GM12878 (cell line): ENCODE measurements around the gene SLC1A2. TPM values are rescaled to one million over a fixed set of nuclear protein-coding genes. Genes with fewer than 3 reads are reported as not detected.
A peak's percentile ranks its signal among the peaks of the same experiment; 100 is the strongest.

Source experiments
- ATF7 ChIP-seq: fragments of 450-650 bp; IDR thresholded peaks from 2 replicates; pipeline ENCODE4 v1.6.1; 2016; ENCODE audit warnings: low read depth, mild to moderate bottlenecking
- BHLHE40 ChIP-seq, 2 experiments: fragments of 450-650 bp in 1 of 2; IDR thresholded peaks; 2 replicates each; pipeline ENCODE4 v1.6.1; 2011 to 2017; ENCODE audit warnings: low read depth in 2 of 2, borderline replicate concordance in 1 of 2, improper control_type of control experiment in 1 of 2, low read length in 1 of 2, mild to moderate bottlenecking in 1 of 2
- CEBPB ChIP-seq, 2 experiments: fragments of 150-350 bp in 1 of 2; IDR thresholded peaks; 2 replicates each; pipeline ENCODE4 v1.6.1; 2012 to 2014; ENCODE audit warnings: low read depth in 2 of 2, low read length in 2 of 2, borderline replicate concordance in 1 of 2, inconsistent platforms in 1 of 2
- CHD2 ChIP-seq: IDR thresholded peaks from 2 replicates; pipeline ENCODE4 v1.6.1; 2011; ENCODE audit warnings: low read depth, low read length, improper control_type of control experiment, borderline replicate concordance
- CREB1 ChIP-seq: IDR thresholded peaks from 2 replicates; pipeline ENCODE4 v1.6.1; 2012; ENCODE audit warnings: low read depth, mild to moderate bottlenecking, inconsistent platforms
- E2F4 ChIP-seq: IDR thresholded peaks from 2 replicates; pipeline ENCODE4 v1.6.1; 2012; ENCODE audit warnings: low read depth, low read length, improper control_type of control experiment
- FOXM1 ChIP-seq: IDR thresholded peaks from 2 replicates; pipeline ENCODE4 v1.6.1; 2012; ENCODE audit warnings: low read depth, mild to moderate bottlenecking, inconsistent platforms, low read length, moderate library complexity
- HCFC1 ChIP-seq: fragments of 150-350 bp; IDR thresholded peaks from 2 replicates; pipeline ENCODE4 v1.6.1; 2014; ENCODE audit warnings: low read length
- HDAC2 ChIP-seq: fragments of 200-600 bp; sonication (generic); IDR thresholded peaks from 2 replicates; pipeline ENCODE4 v1.6.1; 2017
- IKZF2 ChIP-seq, 2 experiments: fragments of 450-650 bp; IDR thresholded peaks; 2 replicates each; pipeline ENCODE4 v1.6.1; 2017; ENCODE audit warnings: mild to moderate bottlenecking in 2 of 2, moderate library complexity in 2 of 2
- KAT2A ChIP-seq: conservative IDR thresholded peaks from 2 replicates; pipeline ENCODE4 v1.6.1; 2011; ENCODE audit warnings: low read depth, low read length; ENCODE audit not compliant: control insufficient read depth
- KLF5 ChIP-seq: fragments of 450-650 bp; IDR thresholded peaks from 2 replicates; pipeline ENCODE4 v1.6.1; 2014; ENCODE audit warnings: mild to moderate bottlenecking; ENCODE audit not compliant: partially characterized antibody
- MEF2A ChIP-seq: IDR thresholded peaks from 2 replicates; pipeline ENCODE4 v1.6.1; 2011; ENCODE audit warnings: low read depth, mild to moderate bottlenecking, low read length, moderate library complexity; ENCODE audit not compliant: insufficient read depth
- MYB ChIP-seq: fragments of 150-350 bp; IDR thresholded peaks from 2 replicates; pipeline ENCODE4 v1.6.1; 2014; ENCODE audit warnings: mild to moderate bottlenecking, low read depth, low read length, borderline replicate concordance
- MYC ChIP-seq: IDR thresholded peaks from 2 replicates; pipeline ENCODE4 v1.6.1; 2011; ENCODE audit warnings: mild to moderate bottlenecking, low read length, moderate library complexity, inconsistent platforms; ENCODE audit not compliant: insufficient read depth, insufficient replicate concordance, insufficient read length, severe bottlenecking
- NFXL1 ChIP-seq: fragments of 450-650 bp; IDR thresholded peaks from 2 replicates; pipeline ENCODE4 v1.6.1; 2017; ENCODE audit warnings: antibody characterized with exemption, mild to moderate bottlenecking, borderline replicate concordance
- PML ChIP-seq: IDR thresholded peaks from 2 replicates; pipeline ENCODE4 v1.6.1; 2012; ENCODE audit warnings: low read length, inconsistent platforms
- RAD21 ChIP-seq: IDR thresholded peaks from 2 replicates; pipeline ENCODE4 v1.6.1; 2011; ENCODE audit warnings: mild to moderate bottlenecking, low read depth, low read length, moderate library complexity; ENCODE audit not compliant: insufficient read depth
- RB1 ChIP-seq: fragments of 450-650 bp; formaldehyde crosslinking; IDR thresholded peaks from 2 replicates; pipeline ENCODE4 v1.6.1; 2017; ENCODE audit warnings: mild to moderate bottlenecking, borderline replicate concordance
- RCOR1 ChIP-seq: conservative IDR thresholded peaks from 2 replicates; pipeline ENCODE4 v1.6.1; 2012; ENCODE audit warnings: low read depth, low read length, improper control_type of control experiment
- RUNX3 ChIP-seq: IDR thresholded peaks from 2 replicates; pipeline ENCODE4 v1.6.1; 2012; ENCODE audit warnings: low read length, inconsistent platforms
- SMAD1 ChIP-seq: fragments of 450-650 bp; IDR thresholded peaks from 2 replicates; pipeline ENCODE4 v1.6.1; 2018; ENCODE audit warnings: mild to moderate bottlenecking, low read depth; ENCODE audit not compliant: partially characterized antibody
- SMARCA5 ChIP-seq: fragments of 450-650 bp; IDR thresholded peaks from 2 replicates; pipeline ENCODE4 v1.6.1; 2017; ENCODE audit warnings: mild to moderate bottlenecking
- SREBF2 ChIP-seq: IDR thresholded peaks from 2 replicates; pipeline ENCODE4 v1.6.1; 2012; ENCODE audit warnings: mild to moderate bottlenecking, low read length
- TCF12 ChIP-seq: IDR thresholded peaks from 2 replicates; pipeline ENCODE4 v1.6.1; 2011; ENCODE audit warnings: low read depth, mild to moderate bottlenecking, low read length
- ZBTB11 ChIP-seq: fragments of 450-650 bp; formaldehyde crosslinking; IDR thresholded peaks from 2 replicates; pipeline ENCODE4 v1.5.0; 2022; ENCODE audit warnings: mild to moderate bottlenecking, missing genetic modification characterization
- polyA plus RNA-seq, 11 experiments: library from polyadenylated mRNA; depleted of rRNA in 4 of 11; unstranded in 6 of 11; stranded (reverse) in 5 of 11; fragments of >200 nt; fragmentation: Nextera tagmentation in 4 of 11; fragmentation: Illumina TruSeq in 1 of 11; extraction: Ambion mirVana in 4 of 11; extraction: Trizol in 1 of 11; gene quantifications; 1 replicate in 1 of 11; 2 replicates in 10 of 11; pipeline versions ENCODE4 v1.2.1 to v1.2.3, GENCODE V29; 2011 to 2016; ENCODE audit warnings: inconsistent platforms in 2 of 11, missing spikeins in 2 of 11, low read depth in 1 of 11
- total RNA-seq, 4 experiments: library from RNA; depleted of rRNA in 3 of 4; stranded (reverse); fragments of >200 nt in 3 of 4; fragmentation: Illumina TruSeq in 1 of 4; extraction: Trizol in 1 of 4; gene quantifications; 2 replicates each; pipeline versions ENCODE4 v1.2.1 to v1.2.3, GENCODE V29; 2013 to 2021

The SLC1A2 gene
- total and polyA plus RNA-seq, 10 of the 15 experiments (the other 5 are each of a cell fraction or from before 2014, with no cell fraction given), result 0.01 to 0.84 (median 0.22) TPM; not detected in 1

GRCh38 chr11:35272391-35272902 lies 146.9 kb downstream of the SLC1A2 start (continued):
- TF ChIP-seq HCFC1 (no peak), E2F4 (no peak), PML (0 out of 2 replicates have a peak, but pooled peaks have one; percentile 47), MEF2A (peak; percentile 61; the same call in 1 of the 2 replicates), RUNX3 (peak; percentile 99), TCF12 (peak; percentile 81), RB1 (no peak), CEBPB (IDR thresholded peaks at IDR 0.05; ENCODE audit: borderline replicate concordance in 1 of 2, low read depth in 2 of 2, low read length in 2 of 2) (no peak), KAT2A (no peak), ZBTB11 (no peak), RCOR1 (no peak), IKZF2 (IDR thresholded peaks at IDR 0.05) (peak; percentile 98), FOXM1 (peak; percentile 83; the same call in 1 of the 2 replicates), NFXL1 (no peak), CHD2 (no peak), MYC (no peak), ATF7 (peak; percentile 58; the same call in 1 of the 2 replicates), MYB (no peak), HDAC2 (no peak), RAD21 (peak; percentile 22; the same call in 1 of the 2 replicates), SMARCA5 (no peak), SREBF2 (no peak), CREB1 (peak; percentile 61), BHLHE40 (IDR thresholded peaks at IDR 0.05; ENCODE audit: borderline replicate concordance in 1 of 2, low read depth in 2 of 2, low read length in 1 of 2) (peak in 1 of 2 experiments; percentile 49; a peak in 1 of 4 replicates), KLF5 (no peak), SMAD1 (no peak)
